Measurements from ENCODE around the gene UPF2. TPM values are rescaled to one million over a fixed set of nuclear protein-coding genes. Genes with fewer than 3 reads are reported as not detected.
"Not testable (repeated sequence)": the region's sequence is repeated elsewhere in the genome, so short reads cannot be mapped to it uniquely, and the experiment has no call there.

Gene UPF2
- total RNA-seq, 1 experiment from 2014 or later: 12.4 TPM

- DNase-seq (ENCODE audit: low read depth, low spot score): no peak
- in situ Hi-C loops (cut with HindIII; ENCODE audit: low pct_unique_long_range_greater_than_20kb, low sequenced_read_pairs): no loop called here
These were observed 5.9 kb upstream of the UPF2 start for GRCh38 chr10:12048547-12048946.

- in situ Hi-C loops (cut with HindIII; ENCODE audit: low pct_unique_long_range_greater_than_20kb, low sequenced_read_pairs): no loop called here
- no peak for DNase-seq (ENCODE audit: low read depth, low spot score)
These were observed 3.0 kb upstream of the UPF2 start for GRCh38 chr10:12045596-12045995.

- in situ Hi-C loops (cut with HindIII; ENCODE audit: low pct_unique_long_range_greater_than_20kb, low sequenced_read_pairs): no loop called here
- peak; percentile 5 for DNase-seq (ENCODE audit: low read depth, low spot score)
These were observed 206 bp downstream of the UPF2 start for GRCh38 chr10:12042409-12042796.

DNA sequence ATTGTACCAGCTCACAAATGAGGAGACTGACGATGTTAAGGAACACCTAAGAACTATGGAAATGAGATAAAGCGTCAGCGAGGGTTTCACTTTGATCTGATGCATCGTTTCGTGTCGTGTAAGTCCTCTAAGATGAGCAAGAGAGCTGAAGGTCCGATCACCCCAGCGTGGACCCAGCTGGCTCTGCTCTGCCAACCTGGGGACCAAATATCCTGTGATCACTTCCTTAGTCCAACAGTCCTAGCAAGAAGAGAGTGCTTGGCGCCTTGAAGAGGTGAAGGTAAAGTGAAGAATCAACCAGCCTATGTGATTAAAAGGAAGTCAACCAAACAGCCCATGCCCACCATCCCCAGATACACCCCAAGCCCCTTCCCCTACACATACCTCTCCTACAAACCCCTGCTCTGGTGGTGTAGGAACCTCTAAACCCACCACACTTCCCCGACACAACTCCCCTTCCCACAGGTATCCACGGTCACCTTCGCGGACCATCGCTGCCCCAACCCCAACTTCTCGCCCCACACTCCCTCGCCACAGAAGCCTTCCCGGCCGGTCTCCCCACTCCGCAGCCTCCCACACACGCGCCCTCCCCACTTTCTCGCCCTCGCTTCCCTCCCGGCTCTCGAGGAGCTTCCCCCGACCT is 722 bp downstream of the UPF2 start:
- peak; percentile 9 for DNase-seq (ENCODE audit: low read depth, low spot score)
- in situ Hi-C loops (cut with HindIII; ENCODE audit: low pct_unique_long_range_greater_than_20kb, low sequenced_read_pairs): no loop called here

DNA sequence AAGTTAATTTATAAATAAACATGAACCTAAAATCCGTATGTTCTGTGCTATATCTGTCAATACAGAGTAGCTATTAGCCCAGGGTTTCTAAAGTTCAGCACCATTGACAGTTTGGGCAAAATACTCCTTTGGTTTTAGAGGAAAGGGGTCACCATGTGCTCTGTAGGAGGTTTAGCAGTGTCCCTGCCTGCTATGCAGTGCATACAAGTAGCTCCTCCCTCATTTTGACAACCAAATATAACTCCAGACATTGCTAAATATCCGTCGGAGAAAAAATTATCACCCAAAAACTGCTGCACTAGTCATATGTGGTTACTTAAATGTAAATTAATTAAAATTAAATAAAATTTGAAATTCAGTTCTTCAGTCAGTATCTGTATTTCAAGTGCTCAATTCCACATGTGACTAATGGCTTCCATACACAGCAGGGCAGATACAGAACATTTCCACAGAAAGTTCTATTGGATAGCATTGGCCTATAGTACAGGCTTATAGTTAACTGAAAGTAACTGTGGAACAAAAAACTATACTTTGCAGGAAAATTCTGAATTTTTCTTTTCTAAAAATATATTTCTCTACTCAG is 6.4 kb downstream of the UPF2 start:
- no peak for DNase-seq (ENCODE audit: low read depth, low spot score)
- in situ Hi-C loops (cut with HindIII; ENCODE audit: low pct_unique_long_range_greater_than_20kb, low sequenced_read_pairs): no loop called here

DNA sequence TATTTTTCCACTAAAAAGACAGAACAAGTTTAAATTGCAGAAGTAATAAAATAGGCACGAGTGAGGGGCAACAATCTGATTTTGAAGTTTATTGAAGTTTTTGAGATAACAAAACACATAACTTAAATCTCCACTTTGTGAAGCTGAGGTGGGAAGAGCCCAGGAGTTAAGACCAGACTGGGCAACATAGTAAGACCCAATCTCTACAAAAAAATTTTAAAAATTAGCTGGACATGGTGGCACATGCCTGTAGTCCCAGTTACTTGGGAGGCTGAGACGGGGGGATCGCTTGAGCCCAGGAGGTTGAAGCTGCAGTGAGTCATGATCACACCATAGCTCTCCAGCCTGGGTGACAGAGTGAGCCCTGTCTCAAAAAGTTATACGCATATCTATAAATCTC is 11.2 kb downstream of the UPF2 start:
- DNase-seq (ENCODE audit: low read depth, low spot score): no peak
- in situ Hi-C loops (cut with HindIII; ENCODE audit: low pct_unique_long_range_greater_than_20kb, low sequenced_read_pairs): no loop called here

DNA sequence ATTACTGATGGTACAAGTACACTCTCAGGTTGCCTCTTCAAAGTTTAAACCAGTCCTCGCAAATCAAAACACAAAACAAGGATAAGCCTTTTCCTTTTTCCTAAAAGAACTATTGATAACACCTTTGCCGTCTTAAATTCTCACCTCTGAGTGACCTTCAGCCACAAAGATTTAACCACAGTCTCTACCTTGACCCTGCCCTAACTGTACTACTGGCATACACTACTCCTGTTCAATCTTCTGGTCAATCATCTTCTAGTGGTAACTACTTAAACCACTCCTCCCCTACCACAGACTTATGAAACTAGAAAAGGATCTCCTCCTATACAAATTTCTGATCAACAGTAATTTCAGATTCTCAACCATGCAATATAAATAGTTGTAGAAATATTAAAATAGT is 15.1 kb downstream of the UPF2 start:
- DNase-seq (ENCODE audit: low read depth, low spot score): no peak
- in situ Hi-C loops (cut with HindIII; ENCODE audit: low pct_unique_long_range_greater_than_20kb, low sequenced_read_pairs): no loop called here

GRCh38 chr10:12025591-12025990 is 17.0 kb downstream of the UPF2 start:
- in situ Hi-C loops (cut with HindIII; ENCODE audit: low pct_unique_long_range_greater_than_20kb, low sequenced_read_pairs): no loop called here
- DNase-seq (ENCODE audit: low read depth, low spot score): no peak

DNA sequence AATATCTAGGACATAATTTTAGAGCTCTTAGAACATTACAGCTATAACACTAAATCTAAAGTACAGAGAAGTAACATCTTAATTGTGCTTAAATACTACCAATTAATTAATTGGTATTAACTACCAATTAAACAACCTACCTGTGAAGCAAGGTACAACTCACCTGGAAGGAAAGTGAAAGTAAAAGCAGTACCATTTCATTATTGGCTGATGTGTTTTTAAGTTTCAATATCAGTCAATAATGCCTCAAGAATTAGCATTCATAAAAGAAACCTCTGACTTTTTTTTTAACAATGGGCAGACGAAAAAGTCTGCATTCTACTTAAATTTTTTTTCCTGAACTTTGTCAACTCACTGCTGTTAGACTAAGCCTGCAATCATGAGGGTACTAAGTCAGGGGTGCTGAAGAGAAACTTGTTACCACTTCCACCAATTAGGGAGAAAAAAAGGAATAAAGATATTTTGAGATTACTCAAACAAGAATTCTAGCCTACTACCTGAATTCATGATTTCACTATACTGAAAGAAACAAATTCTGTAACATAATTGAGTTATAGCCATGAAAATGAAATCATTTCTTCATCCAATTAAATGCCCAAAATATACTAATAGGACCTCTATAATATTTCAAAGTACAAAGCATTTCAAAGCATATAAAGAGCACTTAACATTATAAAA is 19.9 kb downstream of the UPF2 start:
- no peak for DNase-seq (ENCODE audit: low read depth, low spot score)
- in situ Hi-C loops (cut with HindIII; ENCODE audit: low pct_unique_long_range_greater_than_20kb, low sequenced_read_pairs): no loop called here

DNA sequence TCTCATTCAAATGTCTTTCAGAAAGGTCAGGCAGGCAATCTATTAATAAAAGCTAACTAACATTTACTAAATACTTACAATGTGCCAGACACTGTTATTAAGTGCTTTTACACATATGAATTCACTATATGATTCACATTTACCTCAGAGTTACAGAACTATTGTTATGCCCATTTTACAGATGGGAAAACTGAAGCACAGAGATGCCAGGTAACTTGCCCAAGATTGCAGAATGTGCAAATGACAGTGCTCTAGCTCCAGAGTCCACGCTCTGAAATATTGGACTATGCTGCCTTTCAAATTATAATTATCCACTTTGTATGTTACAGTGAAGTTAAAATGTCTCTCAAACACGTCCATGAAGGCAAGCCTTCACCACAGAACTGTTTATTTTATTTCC is 22.0 kb downstream of the UPF2 start:
- no peak for DNase-seq (ENCODE audit: low read depth, low spot score)
- in situ Hi-C loops (cut with HindIII; ENCODE audit: low pct_unique_long_range_greater_than_20kb, low sequenced_read_pairs): no loop called here

- no peak for DNase-seq (ENCODE audit: low read depth, low spot score)
- in situ Hi-C loops (cut with HindIII; ENCODE audit: low pct_unique_long_range_greater_than_20kb, low sequenced_read_pairs): no loop called here
These were observed 23.2 kb downstream of the UPF2 start for GRCh38 chr10:12019283-12019971.

DNA sequence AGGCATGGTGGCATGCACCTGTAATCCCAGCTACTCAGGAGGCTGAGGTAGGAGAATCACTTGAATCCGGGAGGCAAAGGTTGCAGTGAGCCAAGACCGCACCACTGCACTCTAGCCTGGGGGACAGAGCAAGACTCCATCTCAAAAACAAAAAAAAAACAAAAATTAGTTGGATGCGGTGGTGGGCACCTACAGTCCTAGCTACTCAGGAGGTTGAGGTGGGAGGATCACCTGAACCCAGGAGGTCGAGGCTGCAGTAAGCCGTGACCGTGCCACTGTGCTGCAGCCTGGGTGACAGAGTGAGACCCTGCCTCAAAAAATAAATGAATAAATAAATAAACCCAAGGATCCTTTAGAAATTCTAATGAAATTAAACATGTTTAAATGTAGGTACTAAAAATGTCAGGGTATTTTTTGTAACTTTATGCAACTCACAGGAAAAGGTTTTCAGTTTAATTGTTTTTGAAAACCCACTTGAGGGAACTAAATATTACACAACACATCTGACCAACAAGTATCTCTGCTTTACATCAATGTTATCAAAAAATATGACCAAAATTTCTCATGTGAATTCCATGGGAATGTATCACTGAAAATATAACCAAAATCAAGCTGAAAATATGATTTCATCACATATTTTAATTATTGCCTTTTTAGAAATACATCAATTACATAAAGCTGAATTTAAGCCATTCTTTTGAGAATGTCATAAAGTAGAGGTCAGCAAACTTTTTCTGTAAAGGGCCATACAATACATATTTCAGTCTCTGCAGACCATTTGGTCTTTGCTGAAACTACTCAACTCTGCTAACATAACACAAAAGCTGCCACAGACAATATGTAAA is 23.9 kb downstream of the UPF2 start:
- in situ Hi-C loops (cut with HindIII; ENCODE audit: low pct_unique_long_range_greater_than_20kb, low sequenced_read_pairs): no loop called here
- no peak for DNase-seq (ENCODE audit: low read depth, low spot score)

DNA sequence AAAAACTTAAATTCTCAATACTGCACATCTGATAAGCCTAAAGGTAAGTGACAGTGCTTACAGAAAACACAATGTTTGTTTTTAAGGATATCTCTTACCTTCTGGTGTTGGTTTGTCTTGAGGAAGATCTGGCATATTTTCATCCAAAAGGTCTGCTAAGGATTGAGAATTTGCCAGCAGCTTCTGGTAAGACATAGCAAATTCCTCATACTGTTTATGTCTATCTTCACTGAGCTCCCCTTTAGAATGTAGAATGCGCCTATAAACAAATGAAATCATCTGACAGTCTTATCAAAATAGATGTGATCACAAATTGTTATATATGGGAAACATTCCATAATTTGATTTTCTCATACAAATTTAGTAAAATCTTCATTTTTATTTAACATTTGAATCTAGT is 28.7 kb downstream of the UPF2 start:
- DNase-seq (ENCODE audit: low read depth, low spot score): no peak
- in situ Hi-C loops (cut with HindIII; ENCODE audit: low pct_unique_long_range_greater_than_20kb, low sequenced_read_pairs): no loop called here

- DNase-seq (ENCODE audit: low read depth, low spot score); in situ Hi-C loops (cut with HindIII; ENCODE audit: low pct_unique_long_range_greater_than_20kb, low sequenced_read_pairs): not testable (repeated sequence)
These were observed 29.2 kb downstream of the UPF2 start for GRCh38 chr10:12013391-12013790.

GRCh38 chr10:12010353-12010752 is 32.3 kb downstream of the UPF2 start:
- in situ Hi-C loops (cut with HindIII; ENCODE audit: low pct_unique_long_range_greater_than_20kb, low sequenced_read_pairs): no loop called here
- no peak for DNase-seq (ENCODE audit: low read depth, low spot score)

DNA sequence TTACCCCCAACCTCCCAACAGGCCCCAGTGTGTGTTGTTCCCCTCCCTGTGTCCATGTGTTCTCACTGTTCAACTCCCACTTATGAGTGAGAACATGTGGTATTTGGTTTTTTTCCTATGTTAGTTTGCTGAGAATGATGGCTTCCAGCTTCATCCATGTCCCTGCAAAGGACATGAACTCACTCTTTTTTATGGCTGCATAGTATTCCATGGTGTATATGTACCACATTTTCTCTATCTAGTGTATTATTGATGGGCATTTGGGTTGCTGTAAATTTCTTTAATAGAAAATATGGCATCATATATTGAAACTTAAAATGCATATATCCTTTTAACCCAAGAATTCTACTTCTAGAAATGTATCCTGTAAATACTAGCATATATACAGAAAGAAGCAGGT is 33.8 kb downstream of the UPF2 start:
- in situ Hi-C loops (cut with HindIII; ENCODE audit: low pct_unique_long_range_greater_than_20kb, low sequenced_read_pairs); DNase-seq (ENCODE audit: low read depth, low spot score): not testable (repeated sequence)

- in situ Hi-C loops (cut with HindIII; ENCODE audit: low pct_unique_long_range_greater_than_20kb, low sequenced_read_pairs): no loop called here
- DNase-seq (ENCODE audit: low read depth, low spot score): no peak
These were observed 35.9 kb downstream of the UPF2 start for GRCh38 chr10:12006671-12007070.

Measured in SK-MEL-5 (cell line).